ENCODE measurements around the gene PTPN1.
"Not testable (repeated sequence)": the region's sequence is repeated elsewhere in the genome, so short reads cannot be mapped to it uniquely, and the experiment has no call there.

PTPN1 gene

GRCh38 chr20:50592282-50593004 is 82.3 kb downstream of the PTPN1 start:
- DNase-seq (ENCODE audit: low read depth) = no peak

GRCh38 chr20:50593005-50593335 is 82.8 kb downstream of the PTPN1 start:
- no peak for DNase-seq (ENCODE audit: low read depth)

GRCh38 chr20:50594231-50594590 is 84.0 kb downstream of the PTPN1 start:
- no peak for DNase-seq (ENCODE audit: low read depth)

- DNase-seq (ENCODE audit: low read depth) = no peak
Observed at GRCh38 chr20:50594591-50595432, 84.6 kb downstream of the PTPN1 start.

- DNase-seq (ENCODE audit: low read depth) = no peak
Observed at GRCh38 chr20:50595433-50595895, 85.3 kb downstream of the PTPN1 start.

- DNase-seq (ENCODE audit: low read depth) = no peak
Observed at GRCh38 chr20:50595988-50596693, 86.0 kb downstream of the PTPN1 start.

GRCh38 chr20:50596694-50597021 is 86.5 kb downstream of the PTPN1 start:
- no peak for DNase-seq (ENCODE audit: low read depth)

- DNase-seq (ENCODE audit: low read depth) = no peak
Observed at GRCh38 chr20:50597406-50597969, 87.3 kb downstream of the PTPN1 start.

GRCh38 chr20:50598074-50598473 is 87.9 kb downstream of the PTPN1 start:
- no peak for DNase-seq (ENCODE audit: low read depth)

GRCh38 chr20:50598768-50599167 is 88.6 kb downstream of the PTPN1 start:
- not testable (repeated sequence) for DNase-seq (ENCODE audit: low read depth)

GRCh38 chr20:50600281-50600895 is 90.2 kb downstream of the PTPN1 start:
- no peak for DNase-seq (ENCODE audit: low read depth)

- DNase-seq (ENCODE audit: low read depth) = no peak
Observed at GRCh38 chr20:50601511-50602431, 91.6 kb downstream of the PTPN1 start.

- no peak for DNase-seq (ENCODE audit: low read depth)
Observed at GRCh38 chr20:50602432-50603088, 92.4 kb downstream of the PTPN1 start.

GRCh38 chr20:50604451-50604850 is 94.3 kb downstream of the PTPN1 start:
- no peak for DNase-seq (ENCODE audit: low read depth)

- DNase-seq (ENCODE audit: low read depth) = no peak
Observed at GRCh38 chr20:50605136-50605535, 95.0 kb downstream of the PTPN1 start.

- no peak for DNase-seq (ENCODE audit: low read depth)
Observed at GRCh38 chr20:50607436-50607835, 97.3 kb downstream of the PTPN1 start.

- no peak for DNase-seq (ENCODE audit: low read depth)
Observed at GRCh38 chr20:50607850-50608749, 97.9 kb downstream of the PTPN1 start.

- DNase-seq (ENCODE audit: low read depth) = no peak
Observed at GRCh38 chr20:50608750-50609104, 98.5 kb downstream of the PTPN1 start.

GRCh38 chr20:50609438-50609989 is 99.3 kb downstream of the PTPN1 start:
- no peak for DNase-seq (ENCODE audit: low read depth)
